OCI-LY1 (cell line): ENCODE data around the gene VWA8.

Experiments
- EZH2 ChIP-seq: fragments of 200-600 bp; sonication (generic), shearing (Covaris generic); IDR thresholded peaks from 2 replicates; pipeline ENCODE4 v1.8.0; 2017; ENCODE audit warnings: borderline replicate concordance, mixed run types, mild to moderate bottlenecking, antibody characterized with exemption, low read length, moderate library complexity, mixed read lengths
- TF ChIP-seq, protein P1 (sequence below): fragments of 200-600 bp; sonication (generic), shearing (Covaris generic); IDR thresholded peaks from 2 replicates; pipeline ENCODE4 v1.5.1; 2017; ENCODE audit warnings: mild to moderate bottlenecking, antibody characterized with exemption, low read length, moderate library complexity, mixed read lengths

DNA sequence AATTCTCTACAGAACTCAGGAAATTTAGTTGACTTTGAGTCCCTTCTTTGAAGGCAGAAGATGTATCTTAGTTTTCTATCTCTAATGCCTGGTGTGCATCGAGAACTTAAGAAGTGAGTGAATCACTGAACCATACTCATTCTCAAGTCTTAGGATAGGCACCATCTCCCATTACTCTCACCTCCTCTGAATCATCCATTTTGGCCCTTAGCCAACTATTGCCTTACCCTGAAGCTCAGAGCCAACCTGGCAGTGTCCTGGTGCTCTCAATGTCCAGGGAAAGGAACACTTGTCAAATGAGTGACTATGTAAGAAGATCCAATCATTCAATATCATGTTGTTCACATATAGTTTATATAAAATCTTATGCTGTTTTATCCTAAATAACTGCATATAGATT lies 357.0 kb downstream of the VWA8 start:
- TF ChIP-seq, protein P1, sequence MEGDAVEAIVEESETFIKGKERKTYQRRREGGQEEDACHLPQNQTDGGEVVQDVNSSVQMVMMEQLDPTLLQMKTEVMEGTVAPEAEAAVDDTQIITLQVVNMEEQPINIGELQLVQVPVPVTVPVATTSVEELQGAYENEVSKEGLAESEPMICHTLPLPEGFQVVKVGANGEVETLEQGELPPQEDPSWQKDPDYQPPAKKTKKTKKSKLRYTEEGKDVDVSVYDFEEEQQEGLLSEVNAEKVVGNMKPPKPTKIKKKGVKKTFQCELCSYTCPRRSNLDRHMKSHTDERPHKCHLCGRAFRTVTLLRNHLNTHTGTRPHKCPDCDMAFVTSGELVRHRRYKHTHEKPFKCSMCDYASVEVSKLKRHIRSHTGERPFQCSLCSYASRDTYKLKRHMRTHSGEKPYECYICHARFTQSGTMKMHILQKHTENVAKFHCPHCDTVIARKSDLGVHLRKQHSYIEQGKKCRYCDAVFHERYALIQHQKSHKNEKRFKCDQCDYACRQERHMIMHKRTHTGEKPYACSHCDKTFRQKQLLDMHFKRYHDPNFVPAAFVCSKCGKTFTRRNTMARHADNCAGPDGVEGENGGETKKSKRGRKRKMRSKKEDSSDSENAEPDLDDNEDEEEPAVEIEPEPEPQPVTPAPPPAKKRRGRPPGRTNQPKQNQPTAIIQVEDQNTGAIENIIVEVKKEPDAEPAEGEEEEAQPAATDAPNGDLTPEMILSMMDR, result no peak
- no peak for TF ChIP-seq EZH2
